IMR-90 (cell line): Measurements from ENCODE around the gene SCFD2. TPM values are rescaled to one million over a fixed set of nuclear protein-coding genes. Genes with fewer than 3 reads are reported as not detected.

Experiments
- ATAC-seq: fragments of 200-7000 bp; cut with Tn5 transposase; 2 replicates; pipeline ENCODE4 v1.9.1; 2020; ENCODE audit warnings: low read depth, mild to moderate bottlenecking, moderate library complexity
- BruUV-seq: library from RNA; stranded (reverse); fragments of 400-500 nt; replicated peaks from 2 replicates; lab custom pipeline; 2021; lab: Mats Ljungman, UMichigan
- CTCF ChIA-PET: fragments of 300-600 bp; formaldehyde crosslinking; extraction: SDS; loops from one replicate; lab custom pipeline; 2021; ENCODE audit warnings: antibody characterized with exemption; lab: Yijun Ruan, JAX
- POLR2A ChIA-PET: fragments of 300-600 bp; sonication (Branson Sonifier 250); formaldehyde crosslinking; loops from one replicate; lab custom pipeline; 2022; ENCODE audit warnings: antibody characterized with exemption; ENCODE audit not compliant: unreplicated experiment; lab: Charles Lee
- DNase-seq: peaks from one replicate; pipeline ENCODE4 v3.0.0; 2013
- H2AFZ ChIP-seq: replicated peaks from 2 replicates; pipeline ENCODE3; 2013; ENCODE audit warnings: low read length, mild to moderate bottlenecking; ENCODE audit not compliant: poor library complexity
- H2AK5ac ChIP-seq: 2 replicates; pipeline ENCODE4 v1.6.1; 2013; ENCODE audit warnings: low read depth, low read length, inconsistent platforms
- H2AK9ac ChIP-seq: replicated peaks from 2 replicates; pipeline ENCODE3; 2013; ENCODE audit warnings: mild to moderate bottlenecking, low read depth, low read length, moderate library complexity; ENCODE audit not compliant: poor library complexity
- H2BK120ac ChIP-seq: 2 replicates; pipeline ENCODE4 v1.6.1; 2013; ENCODE audit warnings: low read depth, low read length, inconsistent platforms
- H2BK15ac ChIP-seq: 3 replicates; pipeline ENCODE4 v1.6.1; 2013; ENCODE audit warnings: low read depth, low read length, inconsistent platforms
- H2BK20ac ChIP-seq: 2 replicates; pipeline ENCODE4 v1.6.1; 2013; ENCODE audit warnings: low read depth, mild to moderate bottlenecking, inconsistent platforms, low read length, moderate library complexity
- H2BK5ac ChIP-seq: 2 replicates; pipeline ENCODE4 v1.6.1; 2013; ENCODE audit warnings: mild to moderate bottlenecking, low read depth, low read length, inconsistent platforms; ENCODE audit not compliant: poor library complexity, severe bottlenecking
- H3K14ac ChIP-seq: replicated peaks from 2 replicates; pipeline ENCODE4 v1.6.1; 2013; ENCODE audit warnings: low read depth, low read length, inconsistent platforms
- H3K18ac ChIP-seq: 2 replicates; pipeline ENCODE4 v1.6.1; 2013; ENCODE audit warnings: low read depth, low read length, control low read depth
- H3K23ac ChIP-seq: 2 replicates; pipeline ENCODE4 v1.6.1; 2013; ENCODE audit warnings: low read depth, low read length, inconsistent platforms
- H3K27ac ChIP-seq: 2 replicates; pipeline ENCODE4 v1.5.1; 2013; ENCODE audit warnings: mild to moderate bottlenecking, control low read depth, low read length; ENCODE audit not compliant: insufficient read depth
- H3K27me3 ChIP-seq: 2 replicates; pipeline ENCODE4 v1.6.1; 2013; ENCODE audit warnings: low read length; ENCODE audit not compliant: control insufficient read depth, insufficient read depth
- H3K36me3 ChIP-seq: 2 replicates; pipeline ENCODE4 v1.6.1; 2013; ENCODE audit warnings: low read length, mixed read lengths; ENCODE audit not compliant: control insufficient read depth, insufficient read depth
- H3K4ac ChIP-seq: 2 replicates; pipeline ENCODE4 v1.6.1; 2013; ENCODE audit warnings: low read depth, low read length, inconsistent platforms
- H3K4me1 ChIP-seq: 2 replicates; pipeline ENCODE4 v1.6.1; 2013; ENCODE audit warnings: low read length, mixed read lengths; ENCODE audit not compliant: control insufficient read depth, insufficient read depth
- H3K4me2 ChIP-seq: 2 replicates; pipeline ENCODE4 v1.6.1; 2013; ENCODE audit warnings: low read depth, mild to moderate bottlenecking, control low read depth, low read length, moderate library complexity
- H3K4me3 ChIP-seq: 2 replicates; pipeline ENCODE4 v1.5.1; 2013; ENCODE audit warnings: low read depth, mild to moderate bottlenecking, control low read depth, low read length, moderate library complexity; ENCODE audit not compliant: insufficient read depth
- H3K56ac ChIP-seq: 2 replicates; pipeline ENCODE4 v1.6.1; 2013; ENCODE audit warnings: low read length, inconsistent platforms; ENCODE audit not compliant: insufficient read depth; ENCODE audit errors: extremely low read depth
- H3K79me1 ChIP-seq, 2 experiments: 2 replicates each; pipeline ENCODE4 v1.6.1; 2013; ENCODE audit warnings: low read length in 2 of 2, inconsistent platforms in 1 of 2, low read depth in 1 of 2
- H3K9ac ChIP-seq: 2 replicates; pipeline ENCODE4 v1.6.1; 2013; ENCODE audit warnings: low read depth, low read length, control low read depth
- H3K9me1 ChIP-seq: 2 replicates; pipeline ENCODE4 v1.6.1; 2013; ENCODE audit warnings: low read length, inconsistent platforms; ENCODE audit not compliant: insufficient read depth
- H3K9me3 ChIP-seq: 2 replicates; pipeline ENCODE4 v1.6.1; 2013; ENCODE audit warnings: low read length; ENCODE audit not compliant: control insufficient read depth, insufficient read depth
- H4K20me1 ChIP-seq: 2 replicates; pipeline ENCODE4 v1.6.1; 2013; ENCODE audit warnings: low read length, inconsistent platforms; ENCODE audit not compliant: insufficient read depth
- H4K5ac ChIP-seq: 2 replicates; pipeline ENCODE4 v1.6.1; 2013; ENCODE audit warnings: mild to moderate bottlenecking, low read depth, low read length, control low read depth
- H4K8ac ChIP-seq, 2 experiments: 2 replicates each; pipeline ENCODE4 v1.6.1; 2013; ENCODE audit warnings: low read depth in 2 of 2, low read length in 2 of 2, control low read depth in 1 of 2, inconsistent platforms in 1 of 2
- H4K91ac ChIP-seq: 2 replicates; pipeline ENCODE4 v1.6.1; 2013; ENCODE audit warnings: low read depth, low read length, inconsistent platforms; ENCODE audit not compliant: insufficient read depth
- CTCF ChIP-seq: conservative IDR thresholded peaks from 2 replicates; pipeline ENCODE4 v1.5.1; 2012; ENCODE audit warnings: mild to moderate bottlenecking, low read depth, low read length, improper control_type of control experiment
- MAZ ChIP-seq: IDR thresholded peaks from 2 replicates; pipeline ENCODE4 v1.6.1; 2012; ENCODE audit warnings: low read depth, mild to moderate bottlenecking, low read length, improper control_type of control experiment, moderate library complexity, borderline replicate concordance
- RAD21 ChIP-seq: IDR thresholded peaks from 2 replicates; pipeline ENCODE4 v1.6.1; 2012; ENCODE audit warnings: low read length, improper control_type of control experiment
- WGBS, 2 experiments: methylation state at CpG; one replicate each; pipeline versions ENCODE4 v1.1.5 to v1.1.7; 2013; ENCODE audit warnings: missing lambda C conversion rate in 2 of 2; ENCODE audit not compliant: insufficient read length in 1 of 2; ENCODE audit errors: extremely low coverage in 2 of 2; 5-methylcytosine and 5-hydroxymethylcytosine counted together
- dilution Hi-C: fragments of 300-500 bp; cut with HindIII; formaldehyde crosslinking; loops from one replicate; pipeline ENCODE4 v1.14.3; 2018; ENCODE audit warnings: low sequenced_read_pairs; ENCODE audit not compliant: unreplicated experiment
- in situ Hi-C: fragments of 300-500 bp; cut with MboI; formaldehyde crosslinking; loops from 3 replicates; pipeline ENCODE4 v1.14.3; 2019; ENCODE audit warnings: low sequenced_read_pairs, inconsistent platforms, mixed read lengths
- intact Hi-C: fragments of 100-400 bp; cut with micrococcal nuclease; formaldehyde crosslinking; loops from 2 replicates; pipeline ENCODE4 v1.10.0; 2022
- polyA plus RNA-seq, 3 experiments: library from polyadenylated mRNA; depleted of rRNA; stranded (reverse); fragments of >200 nt; gene quantifications; 2 replicates each; pipeline ENCODE4 v1.2.3, GENCODE V29; 2012; ENCODE audit warnings: low replicate concordance in 1 of 3
- total RNA-seq: library from RNA; depleted of rRNA; stranded (reverse); fragments of >200 nt; gene quantifications from 2 replicates; pipeline ENCODE4 v1.2.3, GENCODE V29; 2012

SCFD2 gene
- total and polyA plus RNA-seq, 2 of the 4 experiments (the other 2 are of a cell fraction): 18.9 to 62.4 TPM

- H3K79me1 ChIP-seq: peaks cover 0 to 14% of the 10 kb centered on the region in 2 experiments; a peak in 2 of 4 replicates
- H4K20me1 ChIP-seq: no peaks in the 10 kb centered on the region
- no peak for TF ChIP-seq MAZ
- no peak for TF ChIP-seq CTCF
- no peak for TF ChIP-seq RAD21
- peak overlapping the region; percentile 5; the same call in 1 of the 2 replicates for H4K91ac ChIP-seq
- dilution Hi-C loops: no loop called here
- no peaks in the 10 kb centered on the region for H3K27me3 ChIP-seq
- no peak overlapping the region for H3K4me2 ChIP-seq
- no TSS peak for BruUV-seq
- peak overlapping the region; percentile 6; the same call in 1 of the 3 replicates for H2BK15ac ChIP-seq
- intact Hi-C loops: loop anchor here (5.0 kb wide), 3 partner anchors 42 to 92 kb away; partner anchors contain the start of gene RASL11B
- H3K14ac ChIP-seq: peak overlapping the region; percentile 64; the same call in 1 of the 2 replicates
- H2AK5ac ChIP-seq: peak overlapping the region; percentile 42; the same call in 1 of the 2 replicates
- H2AFZ ChIP-seq: peak overlapping the region; percentile 5
- peak overlapping the region in 1 of 2 experiments; percentile 15; a peak in 1 of 4 replicates for H4K8ac ChIP-seq
- no peak overlapping the region for H3K4me3 ChIP-seq
- WGBS, 2 experiments: no CpG with 5 or more reads among the region's 6 CpGs
- ATAC-seq: no peak
- H3K56ac ChIP-seq: no peak overlapping the region
- H3K4me1 ChIP-seq: peaks cover 37% of the 10 kb centered on the region
- H4K5ac ChIP-seq: peak overlapping the region; percentile 41
- no peaks in the 10 kb centered on the region for H3K36me3 ChIP-seq
- H2AK9ac ChIP-seq: no peak overlapping the region
- CTCF ChIA-PET: interaction anchor here (1.4 kb wide), 1 partner anchor 409 kb away, joined by 3 read pairs; no protein-coding TSS in a partner anchor
- peak overlapping the region; percentile 34; the same call in 1 of the 2 replicates for H3K27ac ChIP-seq
- no peaks in the 10 kb centered on the region for H3K9me3 ChIP-seq
- H3K23ac ChIP-seq: no peak overlapping the region
- H3K9ac ChIP-seq: no peak overlapping the region
- H2BK5ac ChIP-seq: no peak overlapping the region
- H3K9me1 ChIP-seq: peaks cover 25% of the 10 kb centered on the region
- POLR2A ChIA-PET: no interaction called here
- peak overlapping the region; percentile 46 for H3K4ac ChIP-seq
- peak overlapping the region; percentile 68 for H2BK120ac ChIP-seq
- in situ Hi-C loops: no loop called here
- H3K18ac ChIP-seq: peak overlapping the region; percentile 81
- peak overlapping the region; percentile 70 for H2BK20ac ChIP-seq
- peak; percentile 38 for DNase-seq
Observed at GRCh38 chr4:52954560-52955170, 411.2 kb downstream of the SCFD2 start.
